SK-N-SH (cell line): ENCODE results near the gene ANKMY2. TPM values are rescaled to one million over a fixed set of nuclear protein-coding genes. Genes with fewer than 3 reads are reported as not detected.

Experiments used
- CTCF ChIA-PET: fragments of 300-600, 350-600 bp; formaldehyde crosslinking; extraction: SDS; loops from one replicate; lab custom pipeline; 2021; lab: Yijun Ruan, JAX
- POLR2A ChIA-PET: fragments of 350-600 bp; sonication (Branson Sonifier 250); formaldehyde crosslinking; extraction: SDS; loops from one replicate; lab custom pipeline; 2020; ENCODE audit warnings: antibody characterized with exemption, inconsistent platforms; lab: Yijun Ruan, JAX
- DNase-seq: peaks from one replicate; pipeline ENCODE4 v3.0.0; 2012
- H2AFZ ChIP-seq: fragments of 200-600 bp; sonication (generic); 2 replicates; pipeline ENCODE4 v1.8.1; 2016; ENCODE audit warnings: antibody characterized with exemption, mild to moderate bottlenecking, low read depth
- H3F3A ChIP-seq: fragments of 200-600 bp; sonication (generic); replicated peaks from 2 replicates; pipeline ENCODE3; 2016; ENCODE audit warnings: antibody characterized with exemption, mild to moderate bottlenecking; ENCODE audit not compliant: insufficient read depth
- H3K27ac ChIP-seq, 2 experiments: fragments of 200-500 bp in 1 of 2; fragments of 200-600 bp in 1 of 2; sonication (Bioruptor generic) in 1 of 2; sonication (generic), shearing (Covaris generic) in 1 of 2; 2 replicates each; pipeline versions ENCODE4 v1.5.1 to v1.6.1; 2014 to 2016; ENCODE audit warnings: low read depth in 2 of 2, inconsistent platforms in 1 of 2, low read length in 1 of 2, mild to moderate bottlenecking in 1 of 2, mixed read lengths in 1 of 2
- H3K27me3 ChIP-seq: fragments of 200-600 bp; sonication (generic), shearing (Covaris generic); 2 replicates; pipeline ENCODE4 v1.6.1; 2016; ENCODE audit warnings: mixed run types; ENCODE audit not compliant: insufficient read depth
- H3K36me3 ChIP-seq, 2 experiments: fragments of 200-500 bp in 1 of 2; fragments of 200-600 bp in 1 of 2; sonication (Bioruptor generic) in 1 of 2; sonication (generic) in 1 of 2; replicated peaks in 1 of 2; 2 replicates each; pipeline versions ENCODE3 to v1.5.1; 2014 to 2016; ENCODE audit warnings: low read length in 1 of 2, mild to moderate bottlenecking in 1 of 2; ENCODE audit not compliant: insufficient read depth in 2 of 2, control insufficient read depth in 1 of 2
- H3K4me1 ChIP-seq, 2 experiments: fragments of 200-500 bp in 1 of 2; fragments of 200-600 bp in 1 of 2; sonication (Bioruptor generic) in 1 of 2; sonication (generic), shearing (Covaris generic) in 1 of 2; 2 replicates each; pipeline versions ENCODE4 v1.5.1 to v1.6.1; 2014 to 2016; ENCODE audit warnings: low read depth in 1 of 2, low read length in 1 of 2, mixed run types in 1 of 2; ENCODE audit not compliant: insufficient read depth in 2 of 2, control insufficient read depth in 1 of 2
- H3K4me2 ChIP-seq: fragments of 200-600 bp; sonication (generic), shearing (Covaris generic); 2 replicates; pipeline ENCODE4 v1.6.1; 2017; ENCODE audit warnings: mixed run types
- H3K4me3 ChIP-seq, 2 experiments: fragments of 200-500 bp in 1 of 2; fragments of 200-600 bp in 1 of 2; sonication (Bioruptor generic) in 1 of 2; sonication (generic), shearing (Covaris generic) in 1 of 2; 2 replicates each; pipeline versions ENCODE4 v1.5.1 to v1.8.1; 2014 to 2016; ENCODE audit warnings: low read depth in 2 of 2, inconsistent platforms in 1 of 2, low read length in 1 of 2, mild to moderate bottlenecking in 1 of 2, mixed read lengths in 1 of 2, moderate library complexity in 1 of 2
- H3K79me2 ChIP-seq: fragments of 200-600 bp; sonication (generic); 2 replicates; pipeline ENCODE4 v1.8.1; 2017; ENCODE audit warnings: mild to moderate bottlenecking; ENCODE audit not compliant: insufficient read depth
- H3K9ac ChIP-seq: fragments of 200-600 bp; sonication (generic); 2 replicates; pipeline ENCODE4 v1.6.1; 2017; ENCODE audit warnings: mixed run types
- H3K9me2 ChIP-seq: fragments of 200-600 bp; sonication (generic); 2 replicates; pipeline ENCODE4 v1.6.1; 2017; ENCODE audit warnings: mixed run types
- H3K9me3 ChIP-seq: fragments of 200-600 bp; sonication (generic); 2 replicates; pipeline ENCODE4 v1.6.1; 2017; ENCODE audit warnings: mixed run types, mild to moderate bottlenecking, moderate library complexity
- H4K20me1 ChIP-seq: fragments of 200-600 bp; sonication (generic); 2 replicates; pipeline ENCODE4 v1.6.1; 2017; ENCODE audit warnings: mild to moderate bottlenecking, mixed run types; ENCODE audit not compliant: insufficient read depth
- ELF1 ChIP-seq: IDR thresholded peaks from 2 replicates; pipeline ENCODE4 v1.4.0; 2012
- FOSL2 ChIP-seq: IDR thresholded peaks from 2 replicates; pipeline ENCODE4 v1.4.0; 2012; ENCODE audit warnings: low read depth, mild to moderate bottlenecking, moderate library complexity, borderline replicate concordance
- JUND ChIP-seq: IDR thresholded peaks from 2 replicates; pipeline ENCODE4 v1.4.0; 2012
- MAX ChIP-seq: IDR thresholded peaks from 2 replicates; pipeline ENCODE4 v1.4.0; 2012; ENCODE audit warnings: low read depth
- MEF2A ChIP-seq: IDR thresholded peaks from 2 replicates; pipeline ENCODE4 v1.4.0; 2012; ENCODE audit warnings: low read depth, borderline replicate concordance
- MXI1 ChIP-seq: IDR thresholded peaks from 2 replicates; pipeline ENCODE4 v1.6.1; 2012; ENCODE audit warnings: mild to moderate bottlenecking, low read depth, low read length, improper control_type of control experiment
- NFIC ChIP-seq: IDR thresholded peaks from 2 replicates; pipeline ENCODE4 v1.4.0; 2012; ENCODE audit warnings: borderline replicate concordance
- POLR2AphosphoS5 ChIP-seq: IDR thresholded peaks from 2 replicates; pipeline ENCODE4 v1.6.1; 2012; ENCODE audit warnings: low read depth, low read length
- RAD21 ChIP-seq: IDR thresholded peaks from 2 replicates; pipeline ENCODE4 v1.6.1; 2012; ENCODE audit warnings: mild to moderate bottlenecking, low read length
- REST ChIP-seq: IDR thresholded peaks from 2 replicates; pipeline ENCODE4 v1.6.1; 2012; ENCODE audit warnings: mild to moderate bottlenecking, low read depth, low read length, moderate library complexity
- TCF12 ChIP-seq: IDR thresholded peaks from 2 replicates; pipeline ENCODE4 v1.4.0; 2012
- USF2 ChIP-seq: fragments of 150-350 bp; IDR thresholded peaks from 2 replicates; pipeline ENCODE4 v1.6.1; 2017; ENCODE audit warnings: antibody characterized with exemption, low read length, low read depth, borderline replicate concordance
- ZBTB33 ChIP-seq: IDR thresholded peaks from 2 replicates; pipeline ENCODE4 v1.4.0; 2012; ENCODE audit warnings: low read depth, borderline replicate concordance
- WGBS: methylation state at CpG from one replicate; pipeline ENCODE4 v1.1.6; 2017; ENCODE audit warnings: low lambda C conversion rate; 5-methylcytosine and 5-hydroxymethylcytosine counted together
- polyA plus RNA-seq, 3 experiments: library from polyadenylated mRNA; depleted of rRNA; stranded (reverse); fragments of >200 nt; gene quantifications; 2 replicates each; pipeline ENCODE4 v1.2.3, GENCODE V29; 2012

Gene ANKMY2
- polyA plus RNA-seq, 1 of the 3 experiments (the other 2 are of a cell fraction), result 15.8 TPM

GRCh38 chr7:16652888-16653287 lies 7.3 kb upstream of the ANKMY2 start:
- Histone ChIP-seq H3K27me3 (no peaks in the 10 kb centered on the region), H3K79me2 (peaks cover 97% of the 10 kb centered on the region), H3K9me2 (no peaks in the 10 kb centered on the region), H4K20me1 (peaks cover 28% of the 10 kb centered on the region; the same call in 1 of the 2 replicates), H3K4me3 (no peak overlapping the region), H3K9ac (no peak overlapping the region), H3K27ac (no peak overlapping the region), H3K4me1 (peaks cover 11 to 18% of the 10 kb centered on the region in 2 experiments; a peak in 3 of 4 replicates), H3K36me3 (peaks cover 0 to 4% of the 10 kb centered on the region in 2 experiments), H2AFZ (no peak overlapping the region), H3K9me3 (no peaks in the 10 kb centered on the region), H3K4me2 (no peak overlapping the region), H3F3A (peaks cover 13% of the 10 kb centered on the region)
- CTCF ChIA-PET, result interaction anchor here (0.6 to 1.0 kb wide), 2 partner anchors 9 to 11 kb away, joined by 3 read pairs; no protein-coding TSS in a partner anchor
- DNase-seq, result no peak
- POLR2A ChIA-PET, result no interaction called here
- 93% methylated on average over 2 of the region's 2 CpGs for WGBS
- TF ChIP-seq MAX (no peak), NFIC (no peak), JUND (no peak), MEF2A (no peak), RAD21 (no peak), MXI1 (no peak), ELF1 (no peak), FOSL2 (no peak), ZBTB33 (no peak), REST (no peak), POLR2AphosphoS5 (no peak), TCF12 (no peak), USF2 (no peak)
